Osteoblast (primary cell): ENCODE data around the gene HLA-DQB2. TPM values are rescaled to one million over a fixed set of nuclear protein-coding genes. Genes with fewer than 3 reads are reported as not detected.

Experiments used
- DNase-seq: peaks from one replicate; pipeline ENCODE4 v3.0.0; 2011; ENCODE audit warnings: low spot score, mixed read lengths; ENCODE audit not compliant: insufficient read length; ENCODE audit errors: missing footprints
- H2AFZ ChIP-seq: 2 replicates; pipeline ENCODE4 v1.6.0; 2011; ENCODE audit warnings: mild to moderate bottlenecking, low read length
- H3K27ac ChIP-seq: 2 replicates; pipeline ENCODE4 v1.5.1; 2011; ENCODE audit warnings: mild to moderate bottlenecking, low read depth, low read length, moderate library complexity
- H3K27me3 ChIP-seq: 2 replicates; pipeline ENCODE4 v1.6.0; 2012; ENCODE audit warnings: mild to moderate bottlenecking, control low read depth, inconsistent platforms, low read length, moderate library complexity; ENCODE audit not compliant: insufficient read depth
- H3K36me3 ChIP-seq: 2 replicates; pipeline ENCODE4 v1.5.1; 2011; ENCODE audit warnings: mild to moderate bottlenecking, low read length, control low read depth, moderate library complexity; ENCODE audit not compliant: insufficient read depth
- H3K4me1 ChIP-seq: 2 replicates; pipeline ENCODE4 v1.5.1; 2011; ENCODE audit warnings: mild to moderate bottlenecking, low read length, control low read depth, moderate library complexity; ENCODE audit not compliant: insufficient read depth
- H3K4me2 ChIP-seq: 2 replicates; pipeline ENCODE4 v1.6.0; 2011; ENCODE audit warnings: mild to moderate bottlenecking, low read length; ENCODE audit not compliant: insufficient read depth
- H3K4me3 ChIP-seq: fragments of 200-600 bp; sonication (generic); 3 replicates; pipeline ENCODE4 v1.5.1; 2012; ENCODE audit warnings: mild to moderate bottlenecking, low read length, inconsistent platforms; ENCODE audit not compliant: insufficient read depth
- H3K79me2 ChIP-seq: 2 replicates; pipeline ENCODE4 v1.6.0; 2012; ENCODE audit warnings: mild to moderate bottlenecking, low read length, control low read depth, inconsistent platforms; ENCODE audit not compliant: insufficient read depth
- H3K9me3 ChIP-seq: 2 replicates; pipeline ENCODE4 v1.5.1; 2011; ENCODE audit warnings: low read depth, low read length, control low read depth
- H4K20me1 ChIP-seq: 2 replicates; pipeline ENCODE4 v1.6.0; 2012; ENCODE audit warnings: mild to moderate bottlenecking, low read length, control low read depth; ENCODE audit not compliant: insufficient read depth
- CTCF ChIP-seq: IDR thresholded peaks from 2 replicates; pipeline ENCODE4 v1.5.1; 2011; ENCODE audit warnings: mild to moderate bottlenecking, low read depth, low read length, moderate library complexity; ENCODE audit errors: extremely low read depth
- total RNA-seq: library from RNA; depleted of rRNA; stranded (reverse); fragments of >200 nt; gene quantifications from 2 replicates; pipeline ENCODE4 v1.2.3, GENCODE V29; 2012

HLA-DQB2 gene
- total RNA-seq, 1 donor = not detected

GRCh38 chr6:32741031-32741960 lies 22.0 kb downstream of the HLA-DQB2 start, which contains the start of gene HLA-DQA2:
TSS of gene HLA-DQA2 (plus strand) at chr6:32741391. CDS start at chr6:32741444, 53 bp downstream.
- Histone ChIP-seq H3K9me3 (no peaks in the 10 kb centered on the region), H3K4me2 (no peak within 1 kb of the TSS), H3K27ac (no peak within 1 kb of the TSS), H4K20me1 (no peaks in the 10 kb centered on the region), H3K79me2 (no peaks in the 10 kb centered on the region), H3K27me3 (no peaks in the 10 kb centered on the region), H3K4me3 (no peak within 1 kb of the TSS), H3K4me1 (no peaks in the 10 kb centered on the region), H2AFZ (no peak within 1 kb of the TSS), H3K36me3 (no peaks in the 10 kb centered on the region)
- DNase-seq = no peak
- no peak for TF ChIP-seq CTCF

- no peaks in the 10 kb centered on the region for H3K36me3 ChIP-seq
- H3K79me2 ChIP-seq = no peaks in the 10 kb centered on the region
- H3K4me2 ChIP-seq = no peak overlapping the region
- no peaks in the 10 kb centered on the region for H3K4me1 ChIP-seq
- H3K27me3 ChIP-seq = no peaks in the 10 kb centered on the region
- no peaks in the 10 kb centered on the region for H4K20me1 ChIP-seq
- no peaks in the 10 kb centered on the region for H3K9me3 ChIP-seq
- no peak for TF ChIP-seq CTCF
- no peak for DNase-seq
- H3K4me3 ChIP-seq = no peak overlapping the region
- H3K27ac ChIP-seq = no peak overlapping the region
- no peak overlapping the region for H2AFZ ChIP-seq
Observed at GRCh38 chr6:32738126-32738525, 25.2 kb downstream of the HLA-DQB2 start.

GRCh38 chr6:32718879-32719278 lies 44.5 kb downstream of the HLA-DQB2 start:
- no peak for DNase-seq
- no peak for TF ChIP-seq CTCF
- Histone ChIP-seq H3K4me2 (no peak overlapping the region), H3K27ac (no peak overlapping the region), H4K20me1 (no peaks in the 10 kb centered on the region), H3K4me1 (no peaks in the 10 kb centered on the region), H3K36me3 (no peaks in the 10 kb centered on the region), H2AFZ (no peak overlapping the region), H3K79me2 (no peaks in the 10 kb centered on the region), H3K27me3 (no peaks in the 10 kb centered on the region), H3K9me3 (no peaks in the 10 kb centered on the region), H3K4me3 (no peak overlapping the region)

GRCh38 chr6:32716396-32716795 lies 46.9 kb downstream of the HLA-DQB2 start:
- H3K36me3 ChIP-seq = no peaks in the 10 kb centered on the region
- H2AFZ ChIP-seq = no peak overlapping the region
- no peaks in the 10 kb centered on the region for H4K20me1 ChIP-seq
- no peak overlapping the region for H3K27ac ChIP-seq
- no peak overlapping the region for H3K4me2 ChIP-seq
- no peak overlapping the region for H3K4me3 ChIP-seq
- no peaks in the 10 kb centered on the region for H3K4me1 ChIP-seq
- DNase-seq = no peak
- no peak for TF ChIP-seq CTCF
- no peaks in the 10 kb centered on the region for H3K79me2 ChIP-seq
- H3K9me3 ChIP-seq = no peaks in the 10 kb centered on the region
- H3K27me3 ChIP-seq = no peaks in the 10 kb centered on the region
